Tibial nerve (tissue), 4 donors: ENCODE measurements around the gene TMEM129. TPM values are rescaled to one million over a fixed set of nuclear protein-coding genes. Genes with fewer than 3 reads are reported as not detected.

ENCODE experiments used
- DNase-seq, 2 donors: peaks; one replicate each; pipeline ENCODE4 v3.0.0-alpha.2; 2019; ENCODE audit warnings: low spot score in 2 of 2
- H3K27ac ChIP-seq, 4 donors: fragments of 200-600 bp; sonication (generic) in 3 of 4; one replicate each; pipeline ENCODE4 v1.5.1; 2017 to 2019; ENCODE audit warnings: mild to moderate bottlenecking in 1 of 4
- H3K27me3 ChIP-seq, 2 donors: fragments of 200-600 bp; sonication (generic) in 1 of 2; one replicate each; pipeline versions ENCODE4 v1.5.1 to v1.6.0; 2017 to 2019
- H3K36me3 ChIP-seq, 3 donors: fragments of 200-600 bp; sonication (generic); one replicate each; pipeline ENCODE4 v1.5.1; 2018 to 2019
- H3K4me1 ChIP-seq, 4 donors: fragments of 200-600 bp; sonication (generic) in 3 of 4; one replicate each; pipeline ENCODE4 v1.5.1; 2017 to 2019
- H3K4me3 ChIP-seq, 4 donors: fragments of 200-600 bp; sonication (generic) in 3 of 4; one replicate each; pipeline ENCODE4 v1.5.1; 2017 to 2019; ENCODE audit warnings: mild to moderate bottlenecking in 1 of 4, moderate library complexity in 1 of 4
- H3K9me3 ChIP-seq, 4 donors: fragments of 200-600 bp; sonication (generic) in 3 of 4; one replicate each; pipeline ENCODE4 v1.5.1; 2017 to 2019
- EP300 ChIP-seq, 2 donors: sonication (generic); formaldehyde crosslinking; IDR thresholded peaks; one replicate each; pipeline ENCODE4 v1.6.1; 2017; ENCODE audit warnings: antibody characterized with exemption in 2 of 2, mild to moderate bottlenecking in 1 of 2
- POLR2A ChIP-seq, 2 donors: fragments of 450-650 bp; IDR thresholded peaks; one replicate each; pipeline ENCODE4 v1.6.1; 2017; ENCODE audit warnings: antibody characterized with exemption in 2 of 2, mild to moderate bottlenecking in 2 of 2, moderate library complexity in 2 of 2
- WGBS, 2 donors: methylation state at CpG; one replicate each; pipeline ENCODE4 v1.1.5; 2018; 5-methylcytosine and 5-hydroxymethylcytosine counted together
- total RNA-seq, 4 donors: library from RNA; depleted of rRNA; stranded (reverse); fragments of >200 nt; gene quantifications; one replicate each; pipeline ENCODE4 v1.1.0, GENCODE V29; 2016
- TF ChIP-seq, protein P1 (sequence below), 5 experiments: fragments of 200-600 bp in 3 of 5; fragments of 450-650 bp in 2 of 5; sonication (generic) in 3 of 5; IDR thresholded peaks; one replicate each; pipeline ENCODE4 v1.5.1; 2016 to 2019; ENCODE audit warnings: antibody characterized with exemption in 5 of 5, mild to moderate bottlenecking in 3 of 5, moderate library complexity in 2 of 5

Gene TMEM129
- total RNA-seq, 4 donors from 2014 or later = 60.1 to 88.5 (median 82.2) TPM

DNA sequence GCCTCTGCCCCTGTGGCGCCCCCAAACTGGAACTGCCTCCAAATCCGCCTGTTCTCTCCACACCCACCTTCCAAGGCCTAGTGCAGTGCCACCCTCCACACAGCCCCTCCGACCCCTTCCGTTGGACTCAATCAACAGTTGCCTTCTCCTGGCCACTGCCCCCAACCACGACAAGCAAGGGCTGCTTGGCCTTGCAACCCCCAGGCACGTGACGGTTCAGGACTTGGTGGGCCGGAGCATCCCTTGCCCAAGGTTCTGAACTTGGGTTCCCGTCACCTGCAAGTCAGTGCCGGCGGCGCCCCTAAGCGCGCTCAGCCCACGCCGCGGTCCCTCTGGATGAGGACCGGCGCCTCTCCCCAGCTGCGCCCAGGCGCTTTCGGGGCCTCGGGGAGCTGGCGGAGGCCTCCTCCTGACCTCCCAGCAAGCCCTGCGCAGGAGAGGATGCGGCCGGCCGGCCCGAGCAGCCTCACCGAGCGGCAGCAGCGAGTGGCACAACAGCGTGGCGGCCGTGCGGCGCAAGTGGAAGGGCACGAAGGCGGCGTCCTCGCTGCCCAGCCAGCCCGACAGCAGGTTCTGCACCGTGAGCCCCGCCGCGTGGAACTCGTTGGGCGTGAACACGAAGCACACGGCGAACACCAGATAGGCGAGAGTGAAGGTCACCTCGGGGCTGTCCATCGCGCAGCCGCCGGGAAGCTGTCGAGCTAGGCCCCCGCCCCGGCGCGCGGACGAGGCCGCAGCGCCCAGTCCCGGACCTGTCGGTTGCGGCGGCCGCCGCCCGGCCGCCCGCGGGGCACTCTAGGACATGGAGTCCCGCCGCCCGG is 750 bp downstream of the TMEM129 start:
- 1 to 2% methylated on average over 38 to 44 of the region's 79 CpGs for WGBS, 2 donors
- Histone ChIP-seq H3K27me3 (no peaks in the 10 kb centered on the region), H3K4me1 (peaks cover 0 to 45% (median 23%) of the 10 kb centered on the region in 4 donors), H3K36me3 (peaks cover 0 to 44% (median 0%) of the 10 kb centered on the region in 3 donors), H3K4me3 (peak overlapping the region; percentile 41 to 95 (median 88)), H3K27ac (peak overlapping the region; percentile 69 to 95 (median 92)), H3K9me3 (no peaks in the 10 kb centered on the region)
- TF ChIP-seq EP300 (IDR thresholded peaks at IDR 0.05) (peak in 1 of 2 donors; percentile 30), POLR2A (IDR thresholded peaks at IDR 0.05) (no peak)
- TF ChIP-seq, protein P1, sequence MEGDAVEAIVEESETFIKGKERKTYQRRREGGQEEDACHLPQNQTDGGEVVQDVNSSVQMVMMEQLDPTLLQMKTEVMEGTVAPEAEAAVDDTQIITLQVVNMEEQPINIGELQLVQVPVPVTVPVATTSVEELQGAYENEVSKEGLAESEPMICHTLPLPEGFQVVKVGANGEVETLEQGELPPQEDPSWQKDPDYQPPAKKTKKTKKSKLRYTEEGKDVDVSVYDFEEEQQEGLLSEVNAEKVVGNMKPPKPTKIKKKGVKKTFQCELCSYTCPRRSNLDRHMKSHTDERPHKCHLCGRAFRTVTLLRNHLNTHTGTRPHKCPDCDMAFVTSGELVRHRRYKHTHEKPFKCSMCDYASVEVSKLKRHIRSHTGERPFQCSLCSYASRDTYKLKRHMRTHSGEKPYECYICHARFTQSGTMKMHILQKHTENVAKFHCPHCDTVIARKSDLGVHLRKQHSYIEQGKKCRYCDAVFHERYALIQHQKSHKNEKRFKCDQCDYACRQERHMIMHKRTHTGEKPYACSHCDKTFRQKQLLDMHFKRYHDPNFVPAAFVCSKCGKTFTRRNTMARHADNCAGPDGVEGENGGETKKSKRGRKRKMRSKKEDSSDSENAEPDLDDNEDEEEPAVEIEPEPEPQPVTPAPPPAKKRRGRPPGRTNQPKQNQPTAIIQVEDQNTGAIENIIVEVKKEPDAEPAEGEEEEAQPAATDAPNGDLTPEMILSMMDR (IDR thresholded peaks at IDR 0.05) = no peak
- DNase-seq = no peak

DNA sequence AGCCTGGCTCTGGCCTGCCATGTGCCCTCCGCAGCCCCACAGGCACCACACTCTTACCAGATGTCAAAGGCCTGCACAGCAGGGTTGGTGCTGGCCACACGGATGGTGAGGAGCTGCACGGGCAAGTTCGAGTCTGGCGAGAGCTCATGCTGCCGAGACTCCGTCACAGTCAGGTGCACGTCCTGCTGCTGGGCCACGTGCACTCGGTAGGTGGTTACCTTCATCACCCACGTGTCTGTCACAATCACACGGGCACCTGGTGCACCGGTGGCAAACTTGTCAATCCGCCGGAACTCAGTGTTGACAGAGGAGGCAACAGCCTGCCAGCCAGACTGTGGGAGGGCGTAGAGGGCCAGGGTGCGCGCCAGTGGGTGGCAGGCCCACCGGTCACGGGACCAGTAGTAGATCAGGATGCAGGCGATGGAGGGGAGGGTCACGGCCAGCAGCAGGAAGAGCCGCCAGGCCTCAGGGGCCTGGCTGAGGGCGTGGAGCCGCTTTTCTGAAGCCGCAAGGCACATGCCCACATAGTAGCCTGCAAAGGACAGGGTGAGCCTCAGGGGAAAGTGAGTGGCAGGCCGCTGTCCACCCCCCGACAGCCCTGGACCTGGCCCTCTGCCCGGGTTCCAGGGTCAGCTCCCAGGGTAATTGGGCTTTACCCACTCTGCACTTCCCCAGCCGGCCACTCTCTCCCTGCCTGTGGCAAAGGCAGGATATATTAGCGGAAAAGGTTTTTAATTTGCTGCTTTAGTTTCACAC is 2.9 kb downstream of the TMEM129 start:
- Histone ChIP-seq H3K9me3 (no peaks in the 10 kb centered on the region), H3K27ac (no peak overlapping the region), H3K4me3 (no peak overlapping the region), H3K27me3 (no peaks in the 10 kb centered on the region), H3K36me3 (peaks cover 0 to 38% (median 0%) of the 10 kb centered on the region in 3 donors), H3K4me1 (peaks cover 0 to 66% (median 33%) of the 10 kb centered on the region in 4 donors)
- no peak for DNase-seq
- TF ChIP-seq, protein P1 (IDR thresholded peaks at IDR 0.05) = no peak
- no peak for TF ChIP-seq EP300 (IDR thresholded peaks at IDR 0.05)
- TF ChIP-seq POLR2A (IDR thresholded peaks at IDR 0.05) = no peak
- 67 to 81% methylated on average over 20 to 30 of the region's 31 CpGs for WGBS, 2 donors

DNA sequence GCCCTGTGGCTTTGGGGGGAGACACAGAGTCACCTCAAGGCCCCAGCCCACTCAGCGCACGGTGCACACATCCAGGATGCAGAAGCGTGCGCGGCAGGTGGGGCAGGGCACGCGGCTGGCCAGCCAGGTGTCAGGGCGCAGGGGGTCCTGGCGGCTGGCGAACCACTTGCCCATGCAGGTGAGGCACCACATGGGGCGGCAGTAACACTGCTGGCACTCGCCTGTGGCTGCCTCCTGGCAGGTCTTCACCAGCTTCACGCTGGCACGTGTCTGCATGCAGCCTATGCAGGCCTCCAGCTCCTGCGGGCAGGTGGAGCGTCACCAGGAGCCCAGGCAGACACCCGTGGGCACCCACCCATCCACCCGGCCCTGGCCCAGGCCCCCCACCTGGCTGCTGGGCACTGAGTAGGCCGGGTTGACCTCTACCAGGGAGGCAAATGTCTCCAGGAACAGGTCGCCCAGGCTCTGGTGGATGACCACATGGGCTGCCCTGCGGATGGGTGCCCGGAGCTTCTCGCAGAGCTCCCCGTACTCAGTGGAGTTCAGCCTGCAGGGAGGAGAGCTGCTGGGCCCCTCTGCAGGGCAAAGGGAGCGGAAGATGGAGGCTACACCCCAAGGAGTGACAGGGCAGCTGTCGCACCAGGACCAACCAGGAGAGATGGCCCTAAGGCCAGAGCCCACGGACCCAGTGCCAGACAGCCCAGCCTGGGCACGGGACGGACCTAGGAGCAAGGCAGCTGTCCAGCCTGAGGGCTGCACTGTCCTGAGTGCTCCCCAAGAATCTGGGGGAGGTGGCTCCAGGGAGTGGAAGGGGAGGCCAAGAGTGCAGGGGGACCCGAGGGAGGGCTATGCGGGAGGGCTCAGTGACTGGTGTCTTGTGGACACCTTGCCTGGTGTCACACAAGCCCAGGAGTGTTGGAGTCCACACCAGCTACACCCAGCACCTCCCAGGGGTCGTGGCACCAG is 3.7 kb downstream of the TMEM129 start:
- WGBS, 2 donors = 86 to 96% methylated on average over 20 to 26 of the region's 32 CpGs

DNA sequence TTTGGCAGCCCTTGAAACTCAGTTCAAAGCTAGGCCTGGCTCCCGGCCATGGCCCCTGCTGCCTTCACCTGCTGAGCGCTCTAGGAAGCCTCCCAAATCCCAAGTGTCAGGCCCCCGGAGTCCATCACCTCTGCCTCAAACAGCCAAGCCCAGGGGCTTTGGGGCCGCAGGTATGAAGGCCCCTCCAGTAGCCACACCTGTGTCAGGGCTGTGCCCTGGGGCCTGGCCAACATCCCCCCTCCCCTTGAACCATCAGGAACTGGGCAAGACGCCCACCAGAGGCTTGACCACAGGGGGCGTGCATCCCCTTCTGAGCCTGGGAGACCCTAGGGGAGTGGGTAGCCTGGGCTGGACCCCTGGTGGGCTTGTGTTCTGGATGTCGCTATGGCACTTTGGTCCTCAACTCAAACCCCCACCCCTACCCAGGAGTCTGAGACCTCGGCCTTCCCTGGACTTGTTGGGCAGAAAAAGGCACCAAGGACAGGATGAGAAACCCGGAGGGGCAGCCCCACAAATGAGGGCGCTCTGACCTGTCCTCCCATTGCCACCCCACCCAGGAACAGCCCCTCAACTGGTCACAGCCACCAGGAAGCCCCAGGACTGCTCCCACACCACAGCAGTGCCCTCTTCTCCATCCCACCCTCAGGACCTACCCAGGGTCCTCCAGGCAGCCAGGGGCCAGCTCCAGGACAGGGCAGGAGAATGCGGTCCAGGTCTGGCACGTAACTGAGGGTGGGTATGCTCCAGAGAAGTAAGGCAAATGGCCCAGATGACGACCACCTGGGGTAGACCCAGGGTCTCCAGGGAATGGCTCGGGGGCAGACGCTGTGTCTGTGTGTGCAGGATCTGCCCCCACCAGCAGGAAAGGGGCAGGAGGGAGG is 4.8 kb downstream of the TMEM129 start:
- 73 to 80% methylated on average over 12 to 14 of the region's 15 CpGs for WGBS, 2 donors
- Histone ChIP-seq H3K4me3 (no peak overlapping the region), H3K27me3 (no peaks in the 10 kb centered on the region), H3K36me3 (peaks cover 0 to 38% (median 0%) of the 10 kb centered on the region in 3 donors), H3K4me1 (peaks cover 0 to 62% (median 29%) of the 10 kb centered on the region in 4 donors), H3K9me3 (no peaks in the 10 kb centered on the region), H3K27ac (no peak overlapping the region)
- TF ChIP-seq, protein P1 (IDR thresholded peaks at IDR 0.05) = no peak
- TF ChIP-seq POLR2A (IDR thresholded peaks at IDR 0.05) (no peak), EP300 (IDR thresholded peaks at IDR 0.05) (no peak)
- no peak for DNase-seq

More for the DNA sequence above, 3.7 kb downstream of the TMEM129 start:
- no peak overlapping the region for H3K27ac ChIP-seq
- TF ChIP-seq, protein P1 (IDR thresholded peaks at IDR 0.05) = no peak
- TF ChIP-seq EP300 (IDR thresholded peaks at IDR 0.05) (no peak), POLR2A (IDR thresholded peaks at IDR 0.05) (no peak)
- no peaks in the 10 kb centered on the region for H3K27me3 ChIP-seq
- no peak overlapping the region for H3K4me3 ChIP-seq
- no peaks in the 10 kb centered on the region for H3K9me3 ChIP-seq
- H3K4me1 ChIP-seq = peaks cover 0 to 71% (median 36%) of the 10 kb centered on the region in 4 donors
- H3K36me3 ChIP-seq = peaks cover 0 to 38% (median 0%) of the 10 kb centered on the region in 3 donors
- no peak for DNase-seq
